ENCODE measurements around the gene KLHL29. TPM values are rescaled to one million over a fixed set of nuclear protein-coding genes. Genes with fewer than 3 reads are reported as not detected.

The KLHL29 gene
- total RNA-seq, 1 experiment from 2014 or later = 2.4 TPM

- no peaks in the 10 kb centered on the region for H3K23me2 ChIP-seq (ENCODE audit: insufficient read length, low read depth, low read length, poor library complexity, severe bottlenecking)
- Mint-ChIP-seq H3K27me3 (ENCODE audit: low read depth) (no peaks in the 10 kb centered on the region), H3K36me3 (ENCODE audit: insufficient read depth in 1 of 3, low read depth in 3 of 3) (peaks cover 0 to 5% (median 0%) of the 10 kb centered on the region in 3 experiments; a peak in 4 of 7 replicates), H3K9me3 (no peaks in the 10 kb centered on the region), H3K27ac (peak overlapping the region; percentile 71 to 96 (median 86); a peak in 5 of 7 replicates), H3K4me1 (peaks cover 33 to 49% of the 10 kb centered on the region in 2 experiments), H3K4me3 (peak overlapping the region in 1 of 2 experiments; percentile 51; a peak in 3 of 5 replicates)
- WGBS (ENCODE audit: extremely low coverage, insufficient read length, low lambda C conversion rate) = no CpG with 5 or more reads among the region's 2 CpGs
- no peak overlapping the region for H3K27ac ChIP-seq (ENCODE audit: insufficient read length, low read depth, low read length)
- no peaks in the 10 kb centered on the region; the same call in 1 of the 2 replicates for H3K4me1 ChIP-seq (ENCODE audit: insufficient read depth, low read length)
- no peak overlapping the region for H2BK15ac ChIP-seq (ENCODE audit: low read depth, low read length)
- H3K79me1 ChIP-seq (ENCODE audit: insufficient read depth, low read depth, low read length, poor library complexity, severe bottlenecking) = no peaks in the 10 kb centered on the region
- no peak overlapping the region for H2BK12ac ChIP-seq (ENCODE audit: insufficient read length, low read depth, low read length)
- no peak overlapping the region for H3K4ac ChIP-seq (ENCODE audit: low read depth, low read length)
- H2BK5ac ChIP-seq (ENCODE audit: insufficient read length, low read length) = no peak overlapping the region
- no peak overlapping the region for H3K23ac ChIP-seq (ENCODE audit: insufficient read length, low read depth, low read length)
- H3K4me2 ChIP-seq (ENCODE audit: insufficient read depth, insufficient read length, low read length) = peak overlapping the region; percentile 14
- TF ChIP-seq CTCF (conservative IDR thresholded peaks at IDR 0.05) = no peak
- no peak overlapping the region for H4K5ac ChIP-seq (ENCODE audit: insufficient read length, low read depth, low read length)
- no peak overlapping the region for H3K18ac ChIP-seq (ENCODE audit: insufficient read length, low read depth, low read length)
- no peak overlapping the region for H4K8ac ChIP-seq (replicated peaks; ENCODE audit: insufficient read length, low read depth, low read length)
- DNase-seq = no peak
- no peaks in the 10 kb centered on the region for H3K27me3 ChIP-seq (ENCODE audit: insufficient read depth, low read length)
- H2AK5ac ChIP-seq (ENCODE audit: insufficient read length, low read length) = no peak overlapping the region
- no peaks in the 10 kb centered on the region for H3K9me3 ChIP-seq (ENCODE audit: control insufficient read depth, low read depth, low read length)
- H4K91ac ChIP-seq (ENCODE audit: insufficient read length, low read depth, low read length) = no peak overlapping the region
- no peak overlapping the region for H3T11ph ChIP-seq (ENCODE audit: low read length)
- H2AFZ ChIP-seq (ENCODE audit: low read length) = no peak overlapping the region
- H3K9ac ChIP-seq (ENCODE audit: extremely low read depth, insufficient read length, low read length) = no peak overlapping the region
- no peak overlapping the region for H2BK120ac ChIP-seq (ENCODE audit: low read depth, low read length, poor library complexity, severe bottlenecking)
- H4K20me1 ChIP-seq (ENCODE audit: control insufficient read depth, insufficient read depth, insufficient read length) = no peaks in the 10 kb centered on the region
- H3K79me2 ChIP-seq (ENCODE audit: insufficient read depth, low read length) = no peaks in the 10 kb centered on the region
- H3K14ac ChIP-seq (ENCODE audit: insufficient read depth, low read length) = no peak overlapping the region
- no peak overlapping the region for H3K56ac ChIP-seq (ENCODE audit: insufficient read length, low read depth, low read length)
- H2BK20ac ChIP-seq (ENCODE audit: low read depth, low read length, poor library complexity, severe bottlenecking) = no peak overlapping the region
Observed at GRCh38 chr2:23751747-23752265, 366.8 kb downstream of the KLHL29 start.
